Spleen (tissue), 11 donors: ENCODE data around the gene SH2D3C. TPM values are rescaled to one million over a fixed set of nuclear protein-coding genes. Genes with fewer than 3 reads are reported as not detected.

Experiments used
- DNase-seq: peaks from one replicate; pipeline ENCODE4 v3.0.0-alpha.2; 2020
- H3K27ac ChIP-seq, 8 donors: fragments of 200-600 bp; sonication (generic) in 7 of 8; 1 replicate in 4 of 8; 2 replicates in 4 of 8; pipeline versions ENCODE4 v1.5.0 to v1.8.0; 2016 to 2021; ENCODE audit warnings: inconsistent platforms in 4 of 8, mild to moderate bottlenecking in 4 of 8, moderate library complexity in 1 of 8
- H3K27me3 ChIP-seq, 7 donors: fragments of 200-600 bp; sonication (generic) in 6 of 7; replicated peaks in 1 of 7; 1 replicate in 4 of 7; 2 replicates in 3 of 7; pipeline versions ENCODE4 v1.5.0 to v1.8.0; 2016 to 2021; ENCODE audit warnings: inconsistent platforms in 3 of 7, mild to moderate bottlenecking in 1 of 7
- H3K36me3 ChIP-seq, 6 donors: fragments of 200-600 bp; sonication (generic) in 5 of 6; 1 replicate in 4 of 6; 2 replicates in 2 of 6; pipeline versions ENCODE4 v1.5.0 to v1.8.0; 2016 to 2021; ENCODE audit warnings: inconsistent platforms in 2 of 6
- H3K4me1 ChIP-seq, 6 donors: fragments of 200-600 bp; sonication (generic) in 5 of 6; 1 replicate in 3 of 6; 2 replicates in 3 of 6; pipeline versions ENCODE4 v1.5.0 to v1.8.0; 2016 to 2021; ENCODE audit warnings: inconsistent platforms in 3 of 6
- H3K4me3 ChIP-seq, 8 donors: fragments of 200-600 bp; sonication (generic) in 7 of 8; 1 replicate in 4 of 8; 2 replicates in 4 of 8; pipeline versions ENCODE4 v1.5.0 to v1.8.0; 2016 to 2021; ENCODE audit warnings: inconsistent platforms in 4 of 8, mild to moderate bottlenecking in 4 of 8, moderate library complexity in 2 of 8
- H3K9me3 ChIP-seq, 8 donors: fragments of 200-600 bp; sonication (generic) in 7 of 8; 1 replicate in 4 of 8; 2 replicates in 4 of 8; pipeline versions ENCODE4 v1.5.0 to v1.8.0; 2016 to 2021; ENCODE audit warnings: inconsistent platforms in 4 of 8
- POLR2A ChIP-seq, 3 donors: fragments of 450-650 bp; IDR thresholded peaks; one replicate each; pipeline ENCODE4 v1.5.1; 2017; ENCODE audit warnings: antibody characterized with exemption in 3 of 3, mild to moderate bottlenecking in 1 of 3
- POLR2AphosphoS5 ChIP-seq, 3 donors: sonication (generic); formaldehyde crosslinking; IDR thresholded peaks; one replicate each; pipeline ENCODE4 v1.5.1; 2017; ENCODE audit warnings: antibody characterized with exemption in 3 of 3
- WGBS, 5 donors: extraction: QIAGEN DNeasy Blood & Tissue Kit in 3 of 5; methylation state at CpG; one replicate each; pipeline versions ENCODE4 v1.1.5 to v1.1.7; 2013 to 2018; 5-methylcytosine and 5-hydroxymethylcytosine counted together
- intact Hi-C: fragments of 100-400 bp; cut with DNase I; formaldehyde crosslinking; loops from one replicate; pipeline ENCODE4 v1.15.0; 2023; ENCODE audit warnings: low total_unique reads
- polyA plus RNA-seq, 3 donors: library from polyadenylated mRNA; stranded (reverse); fragments of 200-250 nt; gene quantifications; one replicate each; pipeline ENCODE4 v1.2.1, GENCODE V29; 2013
- total RNA-seq, 7 donors: library from RNA; depleted of rRNA in 3 of 7; stranded (reverse); fragments of >200 nt in 3 of 7; fragmentation: NEBNext Ultra II Directional in 4 of 7; extraction: Animal tissue kit (Norgen Biotek cat#: 25700) in 4 of 7; gene quantifications; one replicate each; pipeline versions ENCODE4 v1.1.0 to v1.2.1, GENCODE V29; 2016 to 2021
- TF ChIP-seq, protein P1 (sequence below), 11 experiments: fragments of 200-600 bp in 7 of 11; fragments of 450-650 bp in 4 of 11; sonication (generic) in 4 of 11; IDR thresholded peaks in 8 of 11; conservative IDR thresholded peaks in 3 of 11; 1 replicate in 7 of 11; 2 replicates in 4 of 11; pipeline versions ENCODE4 v1.4.0 to v1.8.0; 2016 to 2021; ENCODE audit warnings: antibody characterized with exemption in 11 of 11, inconsistent platforms in 4 of 11, mild to moderate bottlenecking in 1 of 11
- donor health status: healthy with polysubstance abuse.
- donor health status: DM: no; HTN: no; CAD: no; lungs with moderate emphysema.
- donor health status: DM: no; HTN: no; CAD: no.
- donor health status: Bipolar disorder and iron deficiency.
- donor health status: healthy.
- donor health status: DM: no; HTN: no; CAD: no.
- donor health status: DM: yes; HTN: yes; CAD: no.

SH2D3C gene
- total and polyA plus RNA-seq, 10 donors, result 27.0 to 85.4 (median 50.9) TPM

DNA sequence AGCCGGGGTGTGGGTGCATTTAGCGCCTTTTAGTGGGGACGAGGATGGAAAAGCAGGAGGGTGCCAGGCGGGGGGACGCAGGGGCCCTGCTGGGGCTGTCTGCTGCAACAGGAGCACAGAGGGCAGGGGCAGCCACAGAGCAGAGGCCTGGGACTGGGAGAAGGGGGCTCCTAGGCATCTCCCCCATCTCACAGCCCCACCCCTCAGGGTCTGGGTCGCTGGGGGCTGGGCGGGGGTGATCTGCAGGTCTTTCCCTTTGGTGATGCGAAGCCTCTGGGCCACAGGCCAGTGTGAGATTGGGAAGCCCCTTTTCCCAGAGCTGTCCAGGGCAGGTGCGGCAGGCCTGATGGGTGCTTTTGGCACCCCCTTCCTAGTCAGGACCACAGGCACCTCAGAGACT is 48.2 kb downstream of the SH2D3C start:
- no peaks in the 10 kb centered on the region for H3K27me3 ChIP-seq
- DNase-seq, result no peak
- TF ChIP-seq POLR2AphosphoS5 (IDR thresholded peaks at IDR 0.05), result no peak
- TF ChIP-seq, protein P1, sequence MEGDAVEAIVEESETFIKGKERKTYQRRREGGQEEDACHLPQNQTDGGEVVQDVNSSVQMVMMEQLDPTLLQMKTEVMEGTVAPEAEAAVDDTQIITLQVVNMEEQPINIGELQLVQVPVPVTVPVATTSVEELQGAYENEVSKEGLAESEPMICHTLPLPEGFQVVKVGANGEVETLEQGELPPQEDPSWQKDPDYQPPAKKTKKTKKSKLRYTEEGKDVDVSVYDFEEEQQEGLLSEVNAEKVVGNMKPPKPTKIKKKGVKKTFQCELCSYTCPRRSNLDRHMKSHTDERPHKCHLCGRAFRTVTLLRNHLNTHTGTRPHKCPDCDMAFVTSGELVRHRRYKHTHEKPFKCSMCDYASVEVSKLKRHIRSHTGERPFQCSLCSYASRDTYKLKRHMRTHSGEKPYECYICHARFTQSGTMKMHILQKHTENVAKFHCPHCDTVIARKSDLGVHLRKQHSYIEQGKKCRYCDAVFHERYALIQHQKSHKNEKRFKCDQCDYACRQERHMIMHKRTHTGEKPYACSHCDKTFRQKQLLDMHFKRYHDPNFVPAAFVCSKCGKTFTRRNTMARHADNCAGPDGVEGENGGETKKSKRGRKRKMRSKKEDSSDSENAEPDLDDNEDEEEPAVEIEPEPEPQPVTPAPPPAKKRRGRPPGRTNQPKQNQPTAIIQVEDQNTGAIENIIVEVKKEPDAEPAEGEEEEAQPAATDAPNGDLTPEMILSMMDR (IDR thresholded peaks at IDR 0.05 in 8 of 11, conservative IDR thresholded peaks at IDR 0.05 in 3 of 11), result no peak
- no peak for TF ChIP-seq POLR2A (IDR thresholded peaks at IDR 0.05)
- H3K27ac ChIP-seq, result peak overlapping the region in 5 of 8 donors; percentile 30 to 62 (median 51)
- H3K36me3 ChIP-seq, result peaks cover 0 to 36% (median 13%) of the 10 kb centered on the region in 6 donors
- 86 to 93% (median 90%) methylated on average over 6 to 9 of the region's 9 CpGs for WGBS, 5 donors
- no peaks in the 10 kb centered on the region for H3K9me3 ChIP-seq
- H3K4me3 ChIP-seq, result no peak overlapping the region
- intact Hi-C loops, result loop anchor here (5.0 kb wide), 1 partner anchor 138 kb away; no protein-coding TSS in a partner anchor
- H3K4me1 ChIP-seq, result peaks cover 11 to 52% (median 35%) of the 10 kb centered on the region in 6 donors

DNA sequence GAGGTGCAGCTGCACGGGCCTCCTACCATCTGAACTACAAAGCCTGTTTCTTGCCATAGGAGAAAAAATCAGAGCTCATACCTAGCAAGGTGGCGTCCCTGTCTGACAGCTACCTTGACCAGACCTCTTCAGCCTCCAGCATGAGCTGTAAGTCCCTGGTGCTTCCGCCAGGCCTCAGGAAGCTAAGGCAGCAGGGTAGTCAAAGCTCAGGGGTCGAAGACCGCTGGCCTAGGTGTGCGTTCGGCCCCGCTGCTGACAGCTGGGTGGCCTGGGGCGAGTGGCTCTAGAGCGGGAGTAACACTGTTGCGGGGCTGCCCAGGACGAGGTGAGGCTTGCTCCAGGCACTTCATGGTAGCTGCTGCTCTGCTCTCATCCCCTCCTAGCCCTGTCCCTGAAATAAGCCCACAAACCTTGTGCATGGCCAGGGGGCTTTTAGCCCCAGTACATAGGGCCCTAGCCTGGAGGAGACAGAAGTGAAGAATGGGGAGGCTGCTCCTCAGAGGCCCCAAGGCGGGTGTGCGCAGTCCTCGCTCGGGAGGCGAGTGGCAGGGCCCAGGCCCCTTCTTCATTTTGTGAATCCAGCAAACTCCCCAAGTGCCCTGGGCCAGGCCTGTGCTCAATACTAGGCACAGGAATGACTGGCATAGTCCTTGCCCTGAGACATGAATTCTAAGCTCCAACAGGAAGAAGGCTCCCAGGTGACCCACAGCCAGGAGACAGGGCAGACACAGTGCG is 48.8 kb downstream of the SH2D3C start:
- Histone ChIP-seq H3K36me3 (peaks cover 0 to 36% (median 13%) of the 10 kb centered on the region in 6 donors), H3K4me1 (peaks cover 11 to 52% (median 33%) of the 10 kb centered on the region in 6 donors), H3K27me3 (peaks cover 0 to under 1% (median 0%) of the 10 kb centered on the region in 7 donors), H3K4me3 (no peak overlapping the region), H3K27ac (peak overlapping the region in 5 of 8 donors; percentile 30 to 62 (median 50)), H3K9me3 (no peaks in the 10 kb centered on the region)
- WGBS, 5 donors, result 89 to 95% (median 90%) methylated on average over 7 to 18 of the region's 18 CpGs
- no peak for DNase-seq
- no peak for TF ChIP-seq POLR2A (IDR thresholded peaks at IDR 0.05)
- TF ChIP-seq, protein P1 (IDR thresholded peaks at IDR 0.05 in 8 of 11, conservative IDR thresholded peaks at IDR 0.05 in 3 of 11), result no peak
- no peak for TF ChIP-seq POLR2AphosphoS5 (IDR thresholded peaks at IDR 0.05)
- intact Hi-C loops, result loop anchor here (5.0 to 10.0 kb wide), 2 partner anchors 137 to 225 kb away; no protein-coding TSS in a partner anchor

DNA sequence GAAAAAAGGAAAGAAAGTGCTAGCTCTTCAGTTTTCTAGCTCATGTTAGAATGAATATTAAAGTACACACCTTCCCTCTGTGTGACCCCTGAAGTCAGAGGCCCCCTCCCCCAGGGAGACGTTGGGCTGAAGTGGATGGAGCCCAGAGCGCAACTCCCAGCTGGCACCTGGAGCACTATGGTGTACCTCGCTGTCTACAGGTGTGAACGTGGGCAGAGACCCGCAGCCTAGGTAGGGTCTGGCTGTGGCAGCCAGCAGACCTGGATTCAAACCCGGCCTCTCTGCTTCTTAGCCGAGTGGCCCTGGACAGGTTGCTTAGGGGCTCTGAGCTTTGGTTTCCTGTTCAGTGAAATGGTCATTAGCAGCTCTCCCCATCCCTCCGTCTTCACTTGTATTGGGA is 49.7 kb downstream of the SH2D3C start:
- no peak for DNase-seq
- H3K9me3 ChIP-seq, result no peaks in the 10 kb centered on the region
- no peak for TF ChIP-seq POLR2A (IDR thresholded peaks at IDR 0.05)
- no peak for TF ChIP-seq POLR2AphosphoS5 (IDR thresholded peaks at IDR 0.05)
- TF ChIP-seq, protein P1 (IDR thresholded peaks at IDR 0.05 in 8 of 11, conservative IDR thresholded peaks at IDR 0.05 in 3 of 11), result no peak
- H3K4me1 ChIP-seq, result peaks cover 5 to 51% (median 29%) of the 10 kb centered on the region in 6 donors
- no peak overlapping the region for H3K27ac ChIP-seq
- WGBS, 5 donors, result 86 to 94% (median 91%) methylated on average over 8 of the region's 8 CpGs
- intact Hi-C loops, result loop anchor here (10.0 kb wide), 1 partner anchor 224 kb away; no protein-coding TSS in a partner anchor
- peaks cover 0 to 2% (median 0%) of the 10 kb centered on the region in 7 donors for H3K27me3 ChIP-seq
- H3K36me3 ChIP-seq, result peaks cover 0 to 36% (median 13%) of the 10 kb centered on the region in 6 donors
- H3K4me3 ChIP-seq, result no peak overlapping the region

DNA sequence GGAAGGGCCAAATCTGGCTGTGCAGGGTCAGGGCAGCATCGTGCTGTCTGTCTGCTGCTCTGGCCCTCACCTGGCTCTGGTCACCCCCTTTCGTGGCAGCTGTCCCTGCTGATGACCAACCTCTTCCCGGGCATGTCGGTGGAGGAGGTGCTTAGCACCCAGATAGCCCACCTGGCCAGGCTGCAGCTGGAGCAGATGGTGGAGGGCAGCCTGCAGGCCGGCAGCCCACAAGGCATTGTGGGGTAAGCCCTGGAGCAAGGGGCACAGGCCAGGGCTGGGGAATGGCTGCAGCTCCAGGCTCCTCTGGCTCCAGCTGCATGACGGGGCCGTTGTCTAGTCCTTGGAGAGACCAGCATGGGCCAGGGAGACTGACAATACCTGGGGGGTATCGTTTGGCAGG is 51.6 kb downstream of the SH2D3C start:
- intact Hi-C loops, result loop anchor here (10.0 kb wide), 1 partner anchor 222 kb away; no protein-coding TSS in a partner anchor
- H3K36me3 ChIP-seq, result peaks cover 0 to 19% (median 9%) of the 10 kb centered on the region in 6 donors
- H3K27me3 ChIP-seq, result peaks cover 0 to 2% (median 0%) of the 10 kb centered on the region in 7 donors
- H3K9me3 ChIP-seq, result no peaks in the 10 kb centered on the region
- H3K27ac ChIP-seq, result no peak overlapping the region
- H3K4me1 ChIP-seq, result peaks cover 0 to 31% (median 19%) of the 10 kb centered on the region in 6 donors
- H3K4me3 ChIP-seq, result no peak overlapping the region
- TF ChIP-seq POLR2A (IDR thresholded peaks at IDR 0.05) (no peak), POLR2AphosphoS5 (IDR thresholded peaks at IDR 0.05) (no peak)
- TF ChIP-seq, protein P1 (IDR thresholded peaks at IDR 0.05 in 8 of 11, conservative IDR thresholded peaks at IDR 0.05 in 3 of 11), result no peak
- WGBS, 5 donors, result 70 to 86% (median 79%) methylated on average over 6 to 8 of the region's 8 CpGs
- no peak for DNase-seq
